AG10803 (cell line): Measurements from ENCODE around the gene NINJ1.

Source experiments
- DNase-seq: peaks from one replicate; pipeline ENCODE4 v3.0.0; 2010; ENCODE audit warnings: low read depth
- H3K4me3 ChIP-seq: 2 replicates; pipeline ENCODE4 v1.5.1; 2011; ENCODE audit warnings: mild to moderate bottlenecking, low read length, control low read depth
- CTCF ChIP-seq: conservative IDR thresholded peaks from 2 replicates; pipeline ENCODE4 v1.5.1; 2011; ENCODE audit warnings: mild to moderate bottlenecking, low read length, control low read depth, inconsistent platforms

Gene NINJ1

GRCh38 chr9:93087971-93088655 is 45.9 kb downstream of the NINJ1 start:
- H3K4me3 ChIP-seq = no peak overlapping the region
- no peak for DNase-seq
- TF ChIP-seq CTCF = no peak

- TF ChIP-seq CTCF = no peak
- H3K4me3 ChIP-seq = no peak overlapping the region
- no peak for DNase-seq
Measured at GRCh38 chr9:93086447-93087224, 47.4 kb downstream of the NINJ1 start.

DNA sequence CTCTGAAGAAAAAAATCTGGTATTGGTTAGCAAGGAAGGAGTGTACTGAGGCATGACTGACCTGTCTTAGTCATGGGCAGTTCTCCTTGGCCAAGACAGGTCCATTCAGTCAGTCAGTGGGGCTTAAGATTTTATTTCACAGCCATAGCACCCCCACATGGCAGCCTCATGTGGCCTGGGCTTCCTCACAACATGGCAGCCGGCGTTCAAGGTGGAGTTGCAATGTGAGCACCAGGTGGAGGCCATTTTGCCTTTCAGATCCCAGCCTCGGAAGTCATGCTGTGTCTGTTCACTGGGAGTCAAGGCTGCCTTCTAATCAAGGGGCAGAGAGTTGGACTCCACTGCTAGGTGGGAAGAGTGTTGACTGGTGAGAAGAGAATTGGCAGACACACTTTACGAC is 48.4 kb downstream of the NINJ1 start:
- DNase-seq = no peak
- H3K4me3 ChIP-seq = no peak overlapping the region
- TF ChIP-seq CTCF = no peak

GRCh38 chr9:93084471-93084881 is 49.6 kb downstream of the NINJ1 start:
- no peak for DNase-seq
- H3K4me3 ChIP-seq = no peak overlapping the region
- TF ChIP-seq CTCF = no peak

DNA sequence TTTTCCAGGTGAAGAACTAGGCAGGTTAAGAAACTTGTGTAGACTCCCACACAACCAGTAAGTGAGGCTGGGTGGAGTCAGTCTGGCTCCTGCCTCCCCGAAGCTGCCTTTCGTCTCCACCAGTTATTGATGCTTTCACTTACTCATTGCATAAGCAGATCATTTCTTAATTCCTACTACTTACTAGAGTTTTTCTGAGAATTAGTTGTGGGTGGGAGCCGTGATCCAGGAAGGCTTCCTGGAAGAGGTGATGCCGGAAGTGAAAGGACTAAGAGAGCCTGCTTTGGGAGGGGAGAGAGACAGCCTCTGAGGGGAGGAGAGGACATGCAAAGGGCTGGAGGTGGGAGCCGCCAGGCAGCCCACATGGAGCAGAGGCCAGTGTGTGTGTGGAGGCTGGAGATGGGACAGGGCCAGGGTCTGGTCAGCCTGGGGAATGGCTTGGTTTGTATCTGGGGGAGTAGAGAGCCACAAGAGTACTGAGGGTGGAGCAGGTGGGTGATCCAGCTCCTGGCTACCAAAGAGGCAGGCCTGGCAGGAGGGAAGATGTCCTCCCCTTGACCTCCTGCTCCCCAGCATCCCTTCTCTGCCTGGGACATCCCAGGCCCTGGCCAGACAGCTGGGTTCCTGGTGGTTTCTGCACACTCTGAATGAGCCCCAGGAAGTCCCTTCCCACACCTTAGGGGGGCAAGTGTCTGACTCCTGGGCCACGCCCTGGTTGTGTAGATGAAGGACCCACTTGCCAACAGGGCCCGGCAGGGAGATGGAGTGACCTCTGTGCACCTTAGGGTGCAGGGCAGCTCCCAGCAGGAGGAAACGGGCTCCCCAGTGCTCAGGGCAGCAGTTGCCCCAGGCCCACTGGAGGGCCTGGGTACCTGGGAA is 50.2 kb downstream of the NINJ1 start:
- DNase-seq = no peak
- TF ChIP-seq CTCF = no peak
- H3K4me3 ChIP-seq = no peak overlapping the region

DNA sequence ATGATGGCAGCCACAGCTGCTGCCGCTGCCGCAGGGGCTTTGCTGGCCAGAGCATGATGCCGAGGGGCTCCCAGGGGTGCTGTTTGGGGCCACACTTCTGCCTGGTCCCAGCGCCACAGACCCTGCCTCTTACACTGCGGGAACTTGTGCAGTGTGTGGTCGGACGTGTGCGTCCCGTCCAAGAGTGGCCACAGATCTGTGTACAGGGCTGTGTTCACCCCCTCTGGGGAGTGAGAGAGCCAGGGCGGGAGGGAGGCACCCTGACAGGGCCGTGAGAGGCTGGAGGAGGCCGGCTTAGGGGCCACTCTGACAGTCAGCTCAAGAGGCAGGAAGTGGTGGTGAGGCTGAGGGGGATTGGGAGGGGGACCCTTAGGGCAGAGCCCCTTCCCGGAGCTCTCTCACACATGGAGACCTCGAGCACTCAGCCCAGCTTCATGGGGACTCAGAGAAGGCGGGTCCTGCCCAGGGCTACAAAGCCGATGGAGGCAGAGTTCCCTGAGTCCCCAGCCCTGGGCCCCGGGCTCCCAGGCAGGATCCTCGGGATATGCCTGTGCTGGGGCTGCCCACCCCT is 51.1 kb downstream of the NINJ1 start:
- DNase-seq = no peak
- H3K4me3 ChIP-seq = no peak overlapping the region
- no peak for TF ChIP-seq CTCF
